Neuronal stem cell (in vitro differentiated cells): ENCODE measurements around the gene IMMT.

Experiments used
- DNase-seq: peaks from one replicate; pipeline ENCODE4 v3.0.0-alpha.2; 2013; ENCODE audit warnings: low spot score
- H2AFZ ChIP-seq: one replicate; pipeline ENCODE4 v1.6.1; 2013; ENCODE audit warnings: mild to moderate bottlenecking, low read length, inconsistent platforms
- H2AK5ac ChIP-seq: 2 replicates; pipeline ENCODE4 v1.6.1; 2013; ENCODE audit warnings: low read depth, mild to moderate bottlenecking, inconsistent platforms, low read length, moderate library complexity, mixed read lengths
- H2BK120ac ChIP-seq: 2 replicates; pipeline ENCODE4 v1.6.1; 2013; ENCODE audit warnings: low read depth, mild to moderate bottlenecking, inconsistent platforms, low read length, moderate library complexity, mixed read lengths
- H2BK12ac ChIP-seq: one replicate; pipeline ENCODE4 v1.6.1; 2013; ENCODE audit warnings: low read length, inconsistent platforms
- H2BK15ac ChIP-seq: 2 replicates; pipeline ENCODE4 v1.6.1; 2013; ENCODE audit warnings: mild to moderate bottlenecking, low read length, inconsistent platforms, mixed read lengths
- H2BK5ac ChIP-seq: one replicate; pipeline ENCODE4 v1.6.1; 2013; ENCODE audit warnings: inconsistent platforms, mild to moderate bottlenecking, low read length, moderate library complexity
- H3K14ac ChIP-seq: one replicate; pipeline ENCODE4 v1.6.1; 2013; ENCODE audit warnings: low read length, inconsistent platforms
- H3K18ac ChIP-seq: 2 replicates; pipeline ENCODE4 v1.6.1; 2013; ENCODE audit warnings: low read length, inconsistent platforms
- H3K23ac ChIP-seq: 2 replicates; pipeline ENCODE4 v1.6.1; 2013; ENCODE audit warnings: low read depth, mild to moderate bottlenecking, mixed read lengths, low read length, inconsistent platforms; ENCODE audit not compliant: poor library complexity
- H3K27ac ChIP-seq: replicated peaks from 3 replicates; pipeline ENCODE4 v1.5.1; 2013; ENCODE audit warnings: low read length, inconsistent platforms
- H3K27me3 ChIP-seq, 3 experiments: 2 replicates each; pipeline ENCODE4 v1.6.1; 2013; ENCODE audit warnings: low read length in 3 of 3, mild to moderate bottlenecking in 2 of 3, inconsistent platforms in 1 of 3, low read depth in 1 of 3, mixed read lengths in 1 of 3, moderate library complexity in 1 of 3; ENCODE audit not compliant: control insufficient read depth in 3 of 3, insufficient read depth in 3 of 3
- H3K36me3 ChIP-seq, 2 donors: replicated peaks in 1 of 2; 2 replicates each; pipeline ENCODE4 v1.6.1; 2013; ENCODE audit warnings: low read length in 2 of 2; ENCODE audit not compliant: control insufficient read depth in 2 of 2, insufficient read depth in 2 of 2
- H3K4ac ChIP-seq: 2 replicates; pipeline ENCODE4 v1.6.1; 2013; ENCODE audit warnings: inconsistent platforms, mild to moderate bottlenecking, low read length, moderate library complexity
- H3K4me1 ChIP-seq, 2 donors: 1 replicate in 1 of 2; 2 replicates in 1 of 2; pipeline ENCODE4 v1.6.1; 2013; ENCODE audit warnings: low read length in 2 of 2, low read depth in 1 of 2; ENCODE audit not compliant: control insufficient read depth in 2 of 2, insufficient read depth in 1 of 2
- H3K4me2 ChIP-seq: one replicate; pipeline ENCODE4 v1.6.1; 2013; ENCODE audit warnings: mild to moderate bottlenecking, low read length, inconsistent platforms; ENCODE audit not compliant: insufficient read depth, poor library complexity, severe bottlenecking
- H3K4me3 ChIP-seq, 2 donors: 2 replicates each; pipeline ENCODE4 v1.5.1; 2013; ENCODE audit warnings: low read length in 2 of 2, mild to moderate bottlenecking in 2 of 2, inconsistent platforms in 1 of 2, moderate library complexity in 1 of 2
- H3K79me1 ChIP-seq: one replicate; pipeline ENCODE4 v1.6.1; 2013; ENCODE audit warnings: low read depth, mild to moderate bottlenecking, inconsistent platforms, low read length, moderate library complexity
- H3K9ac ChIP-seq: one replicate; pipeline ENCODE4 v1.6.1; 2013; ENCODE audit warnings: mild to moderate bottlenecking, low read depth, low read length, inconsistent platforms; ENCODE audit not compliant: poor library complexity
- H3K9me3 ChIP-seq, 2 donors: replicated peaks in 1 of 2; 2 replicates each; pipeline versions ENCODE3 to v1.6.1; 2013; ENCODE audit warnings: low read length in 2 of 2, mild to moderate bottlenecking in 2 of 2, inconsistent platforms in 1 of 2, low read depth in 1 of 2, mixed read lengths in 1 of 2, moderate library complexity in 1 of 2; ENCODE audit not compliant: control insufficient read depth in 2 of 2, insufficient read depth in 1 of 2
- H4K8ac ChIP-seq: one replicate; pipeline ENCODE4 v1.6.1; 2013; ENCODE audit warnings: low read depth, mild to moderate bottlenecking, inconsistent platforms, low read length, moderate library complexity
- H4K91ac ChIP-seq: one replicate; pipeline ENCODE4 v1.6.1; 2013; ENCODE audit warnings: low read length, low read depth, mild to moderate bottlenecking, inconsistent platforms; ENCODE audit not compliant: poor library complexity
- WGBS, 2 donors: extraction: QIAGEN DNeasy Blood & Tissue Kit; methylation state at CpG; one replicate each; pipeline ENCODE4 v1.1.7; 2013; ENCODE audit warnings: missing lambda C conversion rate in 2 of 2, mixed read lengths in 1 of 2; ENCODE audit not compliant: insufficient read length in 2 of 2, insufficient replicate concordance in 1 of 2; ENCODE audit errors: extremely low coverage in 2 of 2; 5-methylcytosine and 5-hydroxymethylcytosine counted together

Gene IMMT

DNA sequence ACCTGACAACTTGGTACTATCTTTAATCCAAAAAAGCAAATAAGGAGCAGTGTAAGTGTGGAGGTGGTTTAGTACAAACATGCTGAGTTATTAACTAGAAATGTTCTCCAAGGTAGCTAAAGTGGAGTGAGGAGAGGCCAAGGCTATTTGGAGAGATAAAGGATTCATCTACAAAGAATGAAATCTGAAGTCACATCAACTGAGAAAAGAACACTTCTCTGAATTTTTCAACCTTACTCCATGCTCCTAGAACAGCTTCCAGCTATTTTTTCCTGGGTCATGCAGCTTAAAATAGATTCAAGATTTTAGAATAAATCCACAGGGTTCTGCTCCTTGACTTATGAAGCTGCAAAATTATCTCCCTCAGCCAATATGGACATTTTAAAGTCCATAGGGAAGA is 18.7 kb downstream of the IMMT start:
- peaks cover 11 to 92% of the 10 kb centered on the region in 2 donors for H3K36me3 ChIP-seq
- no peak overlapping the region for H2AK5ac ChIP-seq
- H3K4me2 ChIP-seq: no peak overlapping the region
- no peak overlapping the region for H3K14ac ChIP-seq
- H3K27me3 ChIP-seq: no peaks in the 10 kb centered on the region
- no peak overlapping the region for H3K4me3 ChIP-seq
- H3K79me1 ChIP-seq: peaks cover 3% of the 10 kb centered on the region
- no peak overlapping the region for H2AFZ ChIP-seq
- no peak overlapping the region for H3K4ac ChIP-seq
- H3K4me1 ChIP-seq: no peaks in the 10 kb centered on the region
- H2BK12ac ChIP-seq: no peak overlapping the region
- no peak overlapping the region for H4K8ac ChIP-seq
- no peak overlapping the region for H2BK5ac ChIP-seq
- no peaks in the 10 kb centered on the region for H3K9me3 ChIP-seq
- H3K18ac ChIP-seq: no peak overlapping the region
- DNase-seq: no peak
- H3K9ac ChIP-seq: no peak overlapping the region
- H2BK15ac ChIP-seq: no peak overlapping the region
- H4K91ac ChIP-seq: no peak overlapping the region
- H3K27ac ChIP-seq: no peak overlapping the region
- no peak overlapping the region for H3K23ac ChIP-seq
- H2BK120ac ChIP-seq: no peak overlapping the region

- Histone ChIP-seq H3K18ac (no peak overlapping the region), H2AK5ac (no peak overlapping the region), H4K8ac (no peak overlapping the region), H3K9ac (no peak overlapping the region), H2BK120ac (no peak overlapping the region), H2BK15ac (no peak overlapping the region), H2AFZ (no peak overlapping the region), H3K79me1 (no peaks in the 10 kb centered on the region), H3K4me1 (no peaks in the 10 kb centered on the region), H2BK12ac (no peak overlapping the region), H3K4me2 (no peak overlapping the region), H3K23ac (no peak overlapping the region), H3K27me3 (no peaks in the 10 kb centered on the region), H3K27ac (no peak overlapping the region), H2BK5ac (no peak overlapping the region), H3K36me3 (peaks cover 10 to 93% of the 10 kb centered on the region in 2 donors), H3K4ac (no peak overlapping the region), H4K91ac (no peak overlapping the region), H3K9me3 (no peaks in the 10 kb centered on the region), H3K4me3 (no peak overlapping the region), H3K14ac (no peak overlapping the region)
- no peak for DNase-seq
- no CpG with 5 or more reads among the region's 1 CpG for WGBS, 2 donors
These were observed 19.4 kb downstream of the IMMT start for GRCh38 chr2:86175828-86176227.

DNA sequence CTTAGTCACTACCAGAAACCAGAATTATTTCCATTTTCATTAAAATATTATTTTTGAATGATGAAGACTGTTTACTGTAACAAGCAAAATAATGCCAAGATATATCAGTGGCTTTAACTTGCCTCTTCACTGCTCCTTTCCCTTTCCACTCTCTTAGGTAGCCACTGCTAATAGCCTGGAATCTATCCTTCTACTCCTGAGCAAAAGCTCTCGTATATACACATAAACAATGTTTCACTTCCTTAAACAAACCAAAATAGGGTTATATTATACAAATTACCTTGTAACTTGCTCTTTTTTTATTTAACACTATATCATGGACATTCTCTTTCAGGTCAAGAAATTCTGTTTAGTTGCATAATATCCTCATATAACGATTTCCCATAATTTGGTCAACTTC is 20.8 kb downstream of the IMMT start:
- no peak overlapping the region for H3K14ac ChIP-seq
- no peak overlapping the region for H2AK5ac ChIP-seq
- no peak overlapping the region for H4K8ac ChIP-seq
- H3K79me1 ChIP-seq: no peaks in the 10 kb centered on the region
- no peaks in the 10 kb centered on the region for H3K9me3 ChIP-seq
- H3K23ac ChIP-seq: no peak overlapping the region
- no peak overlapping the region for H2BK5ac ChIP-seq
- H2AFZ ChIP-seq: no peak overlapping the region
- H3K27ac ChIP-seq: no peak overlapping the region
- no peak overlapping the region for H2BK120ac ChIP-seq
- no CpG with 5 or more reads among the region's 2 CpGs for WGBS, 2 donors
- H2BK12ac ChIP-seq: no peak overlapping the region
- no peak overlapping the region for H3K4me3 ChIP-seq
- H3K18ac ChIP-seq: no peak overlapping the region
- peaks cover 8 to 96% of the 10 kb centered on the region in 2 donors for H3K36me3 ChIP-seq
- no peaks in the 10 kb centered on the region for H3K4me1 ChIP-seq
- no peak overlapping the region for H3K4me2 ChIP-seq
- DNase-seq: no peak
- no peak overlapping the region for H3K4ac ChIP-seq
- no peak overlapping the region for H2BK15ac ChIP-seq
- H3K9ac ChIP-seq: no peak overlapping the region
- H4K91ac ChIP-seq: no peak overlapping the region
- no peaks in the 10 kb centered on the region for H3K27me3 ChIP-seq

DNA sequence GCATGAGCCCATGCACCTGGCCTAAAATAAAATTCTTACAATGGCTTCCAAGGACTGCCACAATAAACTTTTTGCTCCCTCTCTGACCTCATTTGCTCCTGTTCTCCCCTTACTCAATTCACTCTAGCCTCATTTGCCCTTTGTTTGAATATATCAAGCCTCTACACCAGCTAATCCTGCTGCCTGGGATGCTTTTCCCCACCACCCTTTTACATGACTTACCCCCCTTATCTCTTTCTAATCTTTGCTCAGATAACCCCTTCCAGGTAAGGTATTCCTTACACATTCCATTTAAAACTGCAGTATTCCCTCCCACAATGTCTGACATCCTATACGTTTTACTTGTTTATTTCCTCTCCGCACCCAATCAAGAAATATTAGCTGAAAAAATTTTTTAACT is 22.7 kb downstream of the IMMT start:
- no peak overlapping the region for H2AK5ac ChIP-seq
- H2BK12ac ChIP-seq: no peak overlapping the region
- no peak overlapping the region for H2AFZ ChIP-seq
- no peak overlapping the region for H3K4ac ChIP-seq
- H2BK15ac ChIP-seq: no peak overlapping the region
- H3K4me2 ChIP-seq: no peak overlapping the region
- H3K36me3 ChIP-seq: peaks cover 7 to 97% of the 10 kb centered on the region in 2 donors
- no peaks in the 10 kb centered on the region for H3K4me1 ChIP-seq
- H3K79me1 ChIP-seq: no peaks in the 10 kb centered on the region
- DNase-seq: no peak
- H4K8ac ChIP-seq: no peak overlapping the region
- H3K9me3 ChIP-seq: no peaks in the 10 kb centered on the region
- no peak overlapping the region for H3K4me3 ChIP-seq
- H4K91ac ChIP-seq: no peak overlapping the region
- H2BK120ac ChIP-seq: no peak overlapping the region
- H3K9ac ChIP-seq: no peak overlapping the region
- no peak overlapping the region for H2BK5ac ChIP-seq
- no peak overlapping the region for H3K27ac ChIP-seq
- no CpG with 5 or more reads among the region's 2 CpGs for WGBS, 2 donors
- no peak overlapping the region for H3K23ac ChIP-seq
- H3K18ac ChIP-seq: no peak overlapping the region
- H3K14ac ChIP-seq: no peak overlapping the region
- no peaks in the 10 kb centered on the region for H3K27me3 ChIP-seq
